DND-41 (cell line): ENCODE results near the gene CEBPB.

Experiments used
- EZH2 ChIP-seq: IDR thresholded peaks from 3 replicates; pipeline ENCODE4 v1.6.1; 2012; ENCODE audit warnings: borderline replicate concordance, low read depth, mild to moderate bottlenecking, moderate library complexity, low read length, inconsistent platforms; ENCODE audit not compliant: severe bottlenecking
- TF ChIP-seq, protein P1 (sequence below): IDR thresholded peaks from 2 replicates; pipeline ENCODE4 v1.5.1; 2012; ENCODE audit warnings: borderline replicate concordance, low read length, moderate library complexity, mild to moderate bottlenecking; ENCODE audit not compliant: poor library complexity, severe bottlenecking; ENCODE audit errors: extremely low read depth

DNA sequence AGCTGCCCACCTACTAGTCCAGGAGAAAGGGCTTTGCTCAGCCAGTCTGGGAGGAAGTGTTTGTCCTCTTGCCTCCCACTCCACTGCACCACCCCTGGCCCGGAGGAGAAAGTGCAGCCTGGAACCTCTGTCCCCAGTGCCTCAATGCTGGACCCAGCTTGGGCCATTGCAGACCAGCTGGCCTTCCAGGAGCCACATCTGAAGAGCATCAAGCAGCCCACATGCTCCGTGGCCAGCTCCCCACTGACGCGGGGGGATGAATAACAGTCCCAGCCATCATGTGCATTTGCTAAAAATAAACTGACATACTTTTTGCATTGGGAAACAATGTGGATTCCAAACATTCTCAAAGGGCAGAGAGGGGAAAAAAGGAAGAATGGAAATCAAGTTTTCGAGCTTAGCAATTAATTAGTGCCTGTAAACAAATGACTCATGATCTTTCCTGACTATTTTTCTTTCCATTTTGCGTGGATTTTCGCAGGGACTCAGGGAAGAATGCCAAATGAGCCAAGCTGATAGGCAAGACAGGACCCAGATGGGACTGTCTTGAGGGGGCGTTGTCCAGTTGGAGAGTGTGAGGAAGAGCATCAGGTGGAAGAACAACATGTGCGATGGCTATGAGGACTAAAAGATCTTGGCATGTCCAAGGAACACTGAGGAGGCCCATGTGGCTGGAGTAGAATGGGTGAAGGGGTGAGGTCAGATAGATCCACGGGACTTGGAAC is 34.1 kb downstream of the CEBPB start:
- TF ChIP-seq, protein P1, sequence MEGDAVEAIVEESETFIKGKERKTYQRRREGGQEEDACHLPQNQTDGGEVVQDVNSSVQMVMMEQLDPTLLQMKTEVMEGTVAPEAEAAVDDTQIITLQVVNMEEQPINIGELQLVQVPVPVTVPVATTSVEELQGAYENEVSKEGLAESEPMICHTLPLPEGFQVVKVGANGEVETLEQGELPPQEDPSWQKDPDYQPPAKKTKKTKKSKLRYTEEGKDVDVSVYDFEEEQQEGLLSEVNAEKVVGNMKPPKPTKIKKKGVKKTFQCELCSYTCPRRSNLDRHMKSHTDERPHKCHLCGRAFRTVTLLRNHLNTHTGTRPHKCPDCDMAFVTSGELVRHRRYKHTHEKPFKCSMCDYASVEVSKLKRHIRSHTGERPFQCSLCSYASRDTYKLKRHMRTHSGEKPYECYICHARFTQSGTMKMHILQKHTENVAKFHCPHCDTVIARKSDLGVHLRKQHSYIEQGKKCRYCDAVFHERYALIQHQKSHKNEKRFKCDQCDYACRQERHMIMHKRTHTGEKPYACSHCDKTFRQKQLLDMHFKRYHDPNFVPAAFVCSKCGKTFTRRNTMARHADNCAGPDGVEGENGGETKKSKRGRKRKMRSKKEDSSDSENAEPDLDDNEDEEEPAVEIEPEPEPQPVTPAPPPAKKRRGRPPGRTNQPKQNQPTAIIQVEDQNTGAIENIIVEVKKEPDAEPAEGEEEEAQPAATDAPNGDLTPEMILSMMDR, result peak; percentile 30
- no peak for TF ChIP-seq EZH2
